NCI-H82 treated with DMSO at 0.1 percent for 48 hours (cell line): ENCODE measurements around the gene TNRC6C.
"Not testable (repeated sequence)": the region's sequence is repeated elsewhere in the genome, so short reads cannot be mapped to it uniquely, and the experiment has no call there.

ENCODE experiments used
- DNase-seq: peaks from one replicate; lab custom pipeline; 2025; ENCODE audit not compliant: unreplicated experiment; lab: John Stamatoyannopoulos, UW

The TNRC6C gene

GRCh38 chr17:78133179-78133951, 174.9 kb downstream of the TNRC6C start:
- DNase-seq: no peak

GRCh38 chr17:78133971-78134898, 175.7 kb downstream of the TNRC6C start:
- DNase-seq: peak; percentile 31

- DNase-seq: no peak
These were observed 176.4 kb downstream of the TNRC6C start for GRCh38 chr17:78134899-78135385.

GRCh38 chr17:78135858-78136500, 177.5 kb downstream of the TNRC6C start:
- DNase-seq: no peak

- no peak for DNase-seq
These were observed 179.1 kb downstream of the TNRC6C start for GRCh38 chr17:78137392-78138203.

- DNase-seq: no peak
These were observed 179.9 kb downstream of the TNRC6C start for GRCh38 chr17:78138204-78139060.

- not testable (repeated sequence) for DNase-seq
These were observed 181.3 kb downstream of the TNRC6C start for GRCh38 chr17:78139861-78140168.

- DNase-seq: peak; percentile 98
These were observed 181.9 kb downstream of the TNRC6C start for GRCh38 chr17:78140169-78141051.

- no peak for DNase-seq
These were observed 183.1 kb downstream of the TNRC6C start for GRCh38 chr17:78141437-78142118.

- no peak for DNase-seq
These were observed 183.8 kb downstream of the TNRC6C start for GRCh38 chr17:78142119-78142861.

GRCh38 chr17:78143214-78144146, 185.0 kb downstream of the TNRC6C start:
- no peak for DNase-seq

- no peak for DNase-seq
These were observed 185.7 kb downstream of the TNRC6C start for GRCh38 chr17:78144147-78144719.

GRCh38 chr17:78144736-78145641, 186.5 kb downstream of the TNRC6C start:
- DNase-seq: no peak

- DNase-seq: no peak
These were observed 188.0 kb downstream of the TNRC6C start for GRCh38 chr17:78146471-78146869.

GRCh38 chr17:78146881-78147280, 188.4 kb downstream of the TNRC6C start:
- DNase-seq: no peak
